Measurements from ENCODE around the gene HYI. TPM values are rescaled to one million over a fixed set of nuclear protein-coding genes. Genes with fewer than 3 reads are reported as not detected.

Gene HYI
- total and polyA plus RNA-seq, 2 of the 8 experiments (the other 6 are each of a cell fraction or from before 2014, with no cell fraction given), result 14.4 to 17.7 TPM

DNA sequence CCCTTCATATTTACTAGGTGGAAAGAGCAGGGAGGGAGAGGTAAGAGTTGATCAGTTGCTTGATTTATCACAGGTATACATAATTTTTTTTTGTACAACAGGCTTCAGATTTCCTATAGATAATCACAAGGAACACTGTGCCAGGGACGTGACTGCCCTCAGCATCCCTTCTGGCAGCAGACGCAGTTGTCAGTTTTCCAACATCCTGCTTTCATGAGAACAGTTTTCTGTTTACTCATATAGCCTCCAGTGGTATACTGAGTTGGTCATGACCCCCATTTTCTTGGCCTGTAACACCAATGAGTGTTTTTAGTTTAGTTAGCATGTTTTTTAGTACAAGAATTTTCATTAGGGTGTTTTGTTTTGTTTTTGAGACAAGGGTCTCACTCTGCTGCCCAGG is 39.1 kb upstream of the HYI start:
- no peak for FAIRE-seq
- POLR2A ChIA-PET (ENCODE audit: partially characterized antibody), result interaction anchor here (1.4 kb wide), 1 partner anchor 157 kb away, joined by 4 read pairs; the partner anchor contains the start of gene KDM4A
- H3K18ac ChIP-seq (ENCODE audit: extremely low read depth, low read length), result no peak overlapping the region
- TF ChIP-seq SIX5 (IDR thresholded peaks at IDR 0.05; ENCODE audit: low read depth, low read length) (no peak), CEBPB (IDR thresholded peaks at IDR 0.05; ENCODE audit: low read depth, low read length) (no peak), BRCA1 (IDR thresholded peaks at IDR 0.05; ENCODE audit: low read depth, low read length) (no peak), BACH1 (IDR thresholded peaks at IDR 0.05; ENCODE audit: low read length) (no peak), CBX8 (IDR thresholded peaks at IDR 0.05; ENCODE audit: borderline replicate concordance, low read depth, low read length) (no peak), NRF1 (IDR thresholded peaks at IDR 0.05; ENCODE audit: low read depth, low read length) (no peak), KDM4A (IDR thresholded peaks at IDR 0.05; ENCODE audit: low read depth, low read length, severe bottlenecking) (no peak), TAF7 (optimal IDR thresholded peaks at IDR 0.05; ENCODE audit: borderline replicate concordance, low read depth, low read length) (no peak), BCL11A (IDR thresholded peaks at IDR 0.05; ENCODE audit: low read depth in 2 of 2, low read length in 2 of 2) (no peak), SIN3A (conservative IDR thresholded peaks at IDR 0.05 in 1 of 2, IDR thresholded peaks at IDR 0.05 in 1 of 2; ENCODE audit: low read depth in 1 of 2, low read length in 2 of 2) (no peak), JUN (IDR thresholded peaks at IDR 0.05; ENCODE audit: low read depth, low read length) (no peak)
- TF ChIP-seq, protein P1, sequence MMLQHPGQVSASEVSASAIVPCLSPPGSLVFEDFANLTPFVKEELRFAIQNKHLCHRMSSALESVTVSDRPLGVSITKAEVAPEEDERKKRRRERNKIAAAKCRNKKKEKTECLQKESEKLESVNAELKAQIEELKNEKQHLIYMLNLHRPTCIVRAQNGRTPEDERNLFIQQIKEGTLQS (IDR thresholded peaks at IDR 0.05; ENCODE audit: insufficient read depth, low read depth, low read length), result no peak
- TF ChIP-seq, protein P2, sequence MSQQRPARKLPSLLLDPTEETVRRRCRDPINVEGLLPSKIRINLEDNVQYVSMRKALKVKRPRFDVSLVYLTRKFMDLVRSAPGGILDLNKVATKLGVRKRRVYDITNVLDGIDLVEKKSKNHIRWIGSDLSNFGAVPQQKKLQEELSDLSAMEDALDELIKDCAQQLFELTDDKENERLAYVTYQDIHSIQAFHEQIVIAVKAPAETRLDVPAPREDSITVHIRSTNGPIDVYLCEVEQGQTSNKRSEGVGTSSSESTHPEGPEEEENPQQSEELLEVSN (IDR thresholded peaks at IDR 0.05), result no peak

More for the DNA sequence above, 39.1 kb upstream of the HYI start:
- Histone ChIP-seq H2BK20ac (ENCODE audit: low read length) (no peak overlapping the region), H2BK12ac (ENCODE audit: low read depth, low read length) (no peak overlapping the region), H2AK5ac (ENCODE audit: low read depth, low read length) (no peak overlapping the region), H3K9ac (replicated peaks in 1 of 4; ENCODE audit: extremely low read depth in 1 of 4, low read depth in 3 of 4, low read length in 3 of 4) (no peak overlapping the region), H3K27me3 (replicated peaks in 1 of 4; ENCODE audit: control insufficient read depth in 3 of 4, extremely low read depth in 1 of 4, insufficient read depth in 3 of 4, low read length in 3 of 4) (no peaks in the 10 kb centered on the region), H2BK15ac (ENCODE audit: low read length) (no peak overlapping the region), H2BK5ac (ENCODE audit: low read depth, low read length) (no peak overlapping the region), H4K8ac (ENCODE audit: extremely low read depth, insufficient read depth, low read length) (no peak overlapping the region; the same call in 1 of the 2 replicates), H3K27ac (ENCODE audit: low read depth, low read length) (no peak overlapping the region), H3K14ac (ENCODE audit: insufficient read length) (no peak overlapping the region), H3K56ac (replicated peaks; ENCODE audit: insufficient read length, low read depth, low read length) (no peak overlapping the region), H3K4me3 (ENCODE audit: extremely low read depth in 1 of 4, insufficient read depth in 2 of 4, low read depth in 3 of 4, low read length in 4 of 4) (no peak overlapping the region), H3K4me1 (replicated peaks in 1 of 4; ENCODE audit: control insufficient read depth in 3 of 4, insufficient read depth in 4 of 4, low read length in 3 of 4) (peaks cover 2 to 10% (median 5%) of the 10 kb centered on the region in 4 experiments; a peak in 6 of 7 replicates), H3K4me2 (ENCODE audit: insufficient read depth in 1 of 2, low read depth in 2 of 2, low read length in 2 of 2) (no peak overlapping the region), H2BK120ac (replicated peaks; ENCODE audit: low read depth, low read length) (no peak overlapping the region), H4K91ac (replicated peaks; ENCODE audit: insufficient read length, low read length) (no peak overlapping the region), H3K9me3 (ENCODE audit: insufficient read depth in 2 of 2, low read depth in 1 of 2, low read length in 1 of 2) (peaks cover 4 to 5% of the 10 kb centered on the region in 2 experiments; a peak in 1 of 4 replicates), H3K36me3 (ENCODE audit: control insufficient read depth in 2 of 4, insufficient read depth in 4 of 4, low read length in 3 of 4) (no peaks in the 10 kb centered on the region), H3K23me2 (ENCODE audit: low read depth, low read length) (peaks cover 2% of the 10 kb centered on the region; the same call in 1 of the 2 replicates), H3K79me2 (ENCODE audit: control insufficient read depth in 1 of 2, insufficient read depth in 2 of 2, low read length in 2 of 2) (no peaks in the 10 kb centered on the region), H4K20me1 (replicated peaks in 1 of 2; ENCODE audit: control insufficient read depth in 1 of 2, insufficient read depth in 2 of 2, low read length in 2 of 2) (no peaks in the 10 kb centered on the region), H3K23ac (ENCODE audit: insufficient read length) (no peak overlapping the region), H3K4ac (replicated peaks; ENCODE audit: insufficient read length, low read depth, low read length) (no peak overlapping the region), H2AFZ (ENCODE audit: low read length) (no peak overlapping the region), H4K5ac (ENCODE audit: insufficient read length, low read depth, low read length) (no peak overlapping the region), H3K79me1 (ENCODE audit: low read depth, low read length) (no peaks in the 10 kb centered on the region)
- 100% methylated on average over 2 of the region's 2 CpGs; no CpG with 5 or more reads in 1 of the 2 experiments for WGBS, 2 experiments (ENCODE audit: extremely low coverage in 1 of 2, insufficient coverage in 1 of 2, insufficient read length in 1 of 2, insufficient replicate concordance in 2 of 2, low coverage in 1 of 2, low lambda C conversion rate in 2 of 2, missing lambda C conversion rate in 1 of 2)
- CTCF ChIA-PET (ENCODE audit: partially characterized antibody), result interaction anchor here (1.2 kb wide), 1 partner anchor 14 kb away, joined by 6 read pairs; no protein-coding TSS in a partner anchor
- no peak for DNase-seq (ENCODE audit: low read depth in 1 of 2, low spot score in 2 of 2)
